Neural cell (in vitro differentiated cells): Measurements from ENCODE around the gene MDM4.
"Not testable (repeated sequence)": the region's sequence is repeated elsewhere in the genome, so short reads cannot be mapped to it uniquely, and the experiment has no call there.

ENCODE experiments used
- EP300 ChIP-seq: fragments of 450-650 bp; conservative IDR thresholded peaks from 2 replicates; pipeline ENCODE4 v1.6.1; 2014; ENCODE audit warnings: antibody characterized with exemption, mild to moderate bottlenecking, moderate library complexity; ENCODE audit not compliant: poor library complexity, severe bottlenecking
- EZH2 ChIP-seq: fragments of 200-600, 300-800 bp; shearing (Covaris generic), sonication (generic); IDR thresholded peaks from 2 replicates; pipeline ENCODE4 v1.6.1; 2014; ENCODE audit warnings: antibody characterized with exemption, low read length, borderline replicate concordance, mild to moderate bottlenecking; ENCODE audit not compliant: insufficient read depth, poor library complexity, severe bottlenecking
- MXI1 ChIP-seq: fragments of 450-650 bp; conservative IDR thresholded peaks from 2 replicates; pipeline ENCODE4 v1.6.1; 2014; ENCODE audit warnings: antibody characterized with exemption, mild to moderate bottlenecking; ENCODE audit not compliant: poor library complexity, severe bottlenecking
- POLR2AphosphoS5 ChIP-seq: IDR thresholded peaks from 2 replicates; pipeline ENCODE4 v1.6.1; 2012
- SMC3 ChIP-seq: fragments of 450-650 bp; conservative IDR thresholded peaks from 2 replicates; pipeline ENCODE4 v1.6.1; 2014; ENCODE audit warnings: antibody characterized with exemption, mild to moderate bottlenecking, moderate library complexity; ENCODE audit not compliant: poor library complexity
- TAF1 ChIP-seq: IDR thresholded peaks from 2 replicates; pipeline ENCODE4 v1.6.1; 2012; ENCODE audit warnings: low read depth
- TF ChIP-seq, protein P1 (sequence below): fragments of 450-650 bp; IDR thresholded peaks from 2 replicates; pipeline ENCODE4 v1.5.1; 2014; ENCODE audit warnings: antibody characterized with exemption, mild to moderate bottlenecking, moderate library complexity; ENCODE audit not compliant: poor library complexity, severe bottlenecking
- TF ChIP-seq, protein P2 (sequence below): IDR thresholded peaks from 2 replicates; pipeline ENCODE4 v1.6.1; 2012; ENCODE audit warnings: borderline replicate concordance

DNA sequence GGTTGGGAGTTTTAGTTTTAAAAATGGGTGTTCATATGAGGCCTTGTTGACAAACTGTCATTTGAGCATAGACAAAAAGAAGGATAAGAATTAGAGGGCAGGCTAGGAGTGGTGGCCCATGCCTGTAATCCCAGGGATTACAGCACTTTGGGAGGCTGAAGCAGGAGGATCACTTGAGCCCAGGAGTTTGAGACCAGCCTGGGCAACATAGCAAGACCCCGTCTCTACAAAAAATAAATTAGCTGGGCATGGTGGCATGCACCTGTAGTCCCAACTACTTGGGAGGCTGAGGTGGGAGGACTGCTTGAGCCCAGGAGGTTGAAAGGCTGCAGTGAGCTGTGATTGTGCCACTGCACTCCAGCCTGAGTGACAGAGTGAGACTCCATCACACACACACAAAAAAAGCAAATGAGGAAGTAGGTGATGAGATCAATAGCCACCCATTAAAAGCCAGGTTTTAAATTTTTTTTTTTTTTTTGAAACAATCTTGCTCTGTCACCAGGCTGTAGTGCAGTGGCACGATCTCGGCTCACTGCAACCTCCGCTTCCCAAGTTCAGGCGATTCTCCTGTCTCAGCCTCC is 5.8 kb downstream of the MDM4 start:
- TF ChIP-seq MXI1, EP300, EZH2, SMC3, POLR2AphosphoS5, TAF1: not testable (repeated sequence)
- TF ChIP-seq, protein P1, sequence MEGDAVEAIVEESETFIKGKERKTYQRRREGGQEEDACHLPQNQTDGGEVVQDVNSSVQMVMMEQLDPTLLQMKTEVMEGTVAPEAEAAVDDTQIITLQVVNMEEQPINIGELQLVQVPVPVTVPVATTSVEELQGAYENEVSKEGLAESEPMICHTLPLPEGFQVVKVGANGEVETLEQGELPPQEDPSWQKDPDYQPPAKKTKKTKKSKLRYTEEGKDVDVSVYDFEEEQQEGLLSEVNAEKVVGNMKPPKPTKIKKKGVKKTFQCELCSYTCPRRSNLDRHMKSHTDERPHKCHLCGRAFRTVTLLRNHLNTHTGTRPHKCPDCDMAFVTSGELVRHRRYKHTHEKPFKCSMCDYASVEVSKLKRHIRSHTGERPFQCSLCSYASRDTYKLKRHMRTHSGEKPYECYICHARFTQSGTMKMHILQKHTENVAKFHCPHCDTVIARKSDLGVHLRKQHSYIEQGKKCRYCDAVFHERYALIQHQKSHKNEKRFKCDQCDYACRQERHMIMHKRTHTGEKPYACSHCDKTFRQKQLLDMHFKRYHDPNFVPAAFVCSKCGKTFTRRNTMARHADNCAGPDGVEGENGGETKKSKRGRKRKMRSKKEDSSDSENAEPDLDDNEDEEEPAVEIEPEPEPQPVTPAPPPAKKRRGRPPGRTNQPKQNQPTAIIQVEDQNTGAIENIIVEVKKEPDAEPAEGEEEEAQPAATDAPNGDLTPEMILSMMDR = not testable (repeated sequence)
- TF ChIP-seq, protein P2, sequence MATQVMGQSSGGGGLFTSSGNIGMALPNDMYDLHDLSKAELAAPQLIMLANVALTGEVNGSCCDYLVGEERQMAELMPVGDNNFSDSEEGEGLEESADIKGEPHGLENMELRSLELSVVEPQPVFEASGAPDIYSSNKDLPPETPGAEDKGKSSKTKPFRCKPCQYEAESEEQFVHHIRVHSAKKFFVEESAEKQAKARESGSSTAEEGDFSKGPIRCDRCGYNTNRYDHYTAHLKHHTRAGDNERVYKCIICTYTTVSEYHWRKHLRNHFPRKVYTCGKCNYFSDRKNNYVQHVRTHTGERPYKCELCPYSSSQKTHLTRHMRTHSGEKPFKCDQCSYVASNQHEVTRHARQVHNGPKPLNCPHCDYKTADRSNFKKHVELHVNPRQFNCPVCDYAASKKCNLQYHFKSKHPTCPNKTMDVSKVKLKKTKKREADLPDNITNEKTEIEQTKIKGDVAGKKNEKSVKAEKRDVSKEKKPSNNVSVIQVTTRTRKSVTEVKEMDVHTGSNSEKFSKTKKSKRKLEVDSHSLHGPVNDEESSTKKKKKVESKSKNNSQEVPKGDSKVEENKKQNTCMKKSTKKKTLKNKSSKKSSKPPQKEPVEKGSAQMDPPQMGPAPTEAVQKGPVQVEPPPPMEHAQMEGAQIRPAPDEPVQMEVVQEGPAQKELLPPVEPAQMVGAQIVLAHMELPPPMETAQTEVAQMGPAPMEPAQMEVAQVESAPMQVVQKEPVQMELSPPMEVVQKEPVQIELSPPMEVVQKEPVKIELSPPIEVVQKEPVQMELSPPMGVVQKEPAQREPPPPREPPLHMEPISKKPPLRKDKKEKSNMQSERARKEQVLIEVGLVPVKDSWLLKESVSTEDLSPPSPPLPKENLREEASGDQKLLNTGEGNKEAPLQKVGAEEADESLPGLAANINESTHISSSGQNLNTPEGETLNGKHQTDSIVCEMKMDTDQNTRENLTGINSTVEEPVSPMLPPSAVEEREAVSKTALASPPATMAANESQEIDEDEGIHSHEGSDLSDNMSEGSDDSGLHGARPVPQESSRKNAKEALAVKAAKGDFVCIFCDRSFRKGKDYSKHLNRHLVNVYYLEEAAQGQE = not testable (repeated sequence)
